Activated T-cell treated with anti-CD3 and anti-CD28 coated beads, Interleukin-2, amount 50 U/mL, for 4 hours (primary cell): ENCODE results near the gene LLGL2. TPM values are rescaled to one million over a fixed set of nuclear protein-coding genes. Genes with fewer than 3 reads are reported as not detected.

Experiments used
- ATAC-seq, 2 donors: fragments of 200-7000 bp; cut with Tn5 transposase; one replicate each; pipeline ENCODE4 v1.10.0; 2021
- DNase-seq: peaks from one replicate; pipeline ENCODE4 v3.0.0-alpha.2; 2020
- H3K27me3 Mint-ChIP-seq: one replicate; pipeline ENCODE4 v1.8.0; 2021; ENCODE audit warnings: low read depth, mixed read lengths
- H3K36me3 Mint-ChIP-seq: one replicate; pipeline ENCODE4 v1.8.0; 2022; ENCODE audit warnings: mixed read lengths; ENCODE audit not compliant: insufficient read depth
- H3K4me1 Mint-ChIP-seq: one replicate; pipeline ENCODE4 v1.8.0; 2021; ENCODE audit warnings: low read depth, mixed read lengths
- H3K4me3 Mint-ChIP-seq: one replicate; pipeline ENCODE4 v1.8.0; 2021; ENCODE audit warnings: mild to moderate bottlenecking, moderate library complexity, mixed read lengths
- H3K9me3 Mint-ChIP-seq: one replicate; pipeline ENCODE4 v1.8.0; 2021; ENCODE audit warnings: mixed read lengths
- total RNA-seq, 3 donors: library from RNA; stranded (reverse); gene quantifications; one replicate each; pipeline ENCODE4 v1.2.1, GENCODE V29; 2021

Gene LLGL2
- total RNA-seq, 3 donors from 2014 or later = 9.5 to 14.1 (median 10.2) TPM

DNA sequence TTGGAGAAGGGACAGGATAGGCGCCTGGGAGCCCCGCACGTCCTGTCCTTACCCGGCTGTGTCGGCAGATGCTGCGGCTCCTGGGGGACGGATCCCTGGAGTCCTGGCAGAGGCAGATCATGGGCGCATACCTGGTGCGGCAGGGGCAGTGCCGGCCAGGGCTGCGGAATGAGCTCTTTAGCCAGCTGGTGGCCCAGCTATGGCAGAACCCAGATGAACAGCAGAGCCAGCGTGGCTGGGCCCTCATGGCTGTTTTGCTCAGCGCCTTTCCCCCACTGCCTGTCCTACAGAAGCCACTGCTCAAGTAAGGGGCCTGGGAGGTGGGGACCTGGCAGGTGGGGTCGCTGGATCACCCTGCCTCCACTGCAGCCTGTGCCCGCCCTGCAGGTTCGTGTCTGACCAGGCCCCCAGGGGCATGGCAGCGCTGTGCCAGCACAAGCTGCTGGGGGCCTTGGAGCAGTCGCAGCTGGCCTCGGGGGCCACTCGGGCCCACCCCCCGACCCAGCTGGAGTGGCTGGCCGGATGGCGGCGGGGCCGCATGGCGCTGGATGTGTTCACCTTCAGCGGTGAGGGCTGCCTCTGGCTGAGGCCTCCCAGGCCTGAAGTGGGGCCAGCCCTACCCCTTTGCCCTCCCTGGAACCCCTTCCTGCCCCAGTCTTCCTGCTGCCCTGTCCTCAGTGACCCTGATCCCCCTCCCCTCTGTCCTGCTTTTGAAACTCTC, 87.6 kb downstream of the LLGL2 start:
- H3K9me3 Mint-ChIP-seq = no peaks in the 10 kb centered on the region
- H3K4me3 Mint-ChIP-seq = no peak overlapping the region
- ATAC-seq (no peak), DNase-seq (no peak)
- no peaks in the 10 kb centered on the region for H3K27me3 Mint-ChIP-seq
- H3K36me3 Mint-ChIP-seq = peaks cover 2% of the 10 kb centered on the region
- no peaks in the 10 kb centered on the region for H3K4me1 Mint-ChIP-seq

DNA sequence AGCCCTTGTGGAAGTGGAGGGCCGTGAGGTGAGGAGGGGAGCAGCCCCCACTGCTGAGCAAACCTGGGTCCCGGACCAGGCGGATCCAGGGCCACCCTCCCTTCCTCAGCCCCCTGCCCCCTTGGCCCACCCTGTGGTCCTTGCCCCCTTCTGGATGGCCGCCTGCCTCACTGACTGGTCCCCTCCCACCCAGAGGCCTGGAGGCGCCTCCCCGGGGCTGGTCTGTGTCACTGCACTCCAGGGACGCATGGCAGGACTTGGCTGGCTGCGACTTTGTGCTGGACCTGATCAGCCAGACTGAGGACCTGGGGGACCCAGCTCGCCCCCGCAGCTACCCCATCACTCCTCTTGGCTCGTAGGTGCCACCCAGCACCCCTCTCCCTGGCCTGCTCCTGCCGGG, 88.5 kb downstream of the LLGL2 start:
- Mint-ChIP-seq H3K4me3 (no peak overlapping the region), H3K27me3 (no peaks in the 10 kb centered on the region), H3K9me3 (no peaks in the 10 kb centered on the region), H3K4me1 (no peaks in the 10 kb centered on the region), H3K36me3 (peaks cover 2% of the 10 kb centered on the region)
- DNase-seq (no peak), ATAC-seq (no peak)

DNA sequence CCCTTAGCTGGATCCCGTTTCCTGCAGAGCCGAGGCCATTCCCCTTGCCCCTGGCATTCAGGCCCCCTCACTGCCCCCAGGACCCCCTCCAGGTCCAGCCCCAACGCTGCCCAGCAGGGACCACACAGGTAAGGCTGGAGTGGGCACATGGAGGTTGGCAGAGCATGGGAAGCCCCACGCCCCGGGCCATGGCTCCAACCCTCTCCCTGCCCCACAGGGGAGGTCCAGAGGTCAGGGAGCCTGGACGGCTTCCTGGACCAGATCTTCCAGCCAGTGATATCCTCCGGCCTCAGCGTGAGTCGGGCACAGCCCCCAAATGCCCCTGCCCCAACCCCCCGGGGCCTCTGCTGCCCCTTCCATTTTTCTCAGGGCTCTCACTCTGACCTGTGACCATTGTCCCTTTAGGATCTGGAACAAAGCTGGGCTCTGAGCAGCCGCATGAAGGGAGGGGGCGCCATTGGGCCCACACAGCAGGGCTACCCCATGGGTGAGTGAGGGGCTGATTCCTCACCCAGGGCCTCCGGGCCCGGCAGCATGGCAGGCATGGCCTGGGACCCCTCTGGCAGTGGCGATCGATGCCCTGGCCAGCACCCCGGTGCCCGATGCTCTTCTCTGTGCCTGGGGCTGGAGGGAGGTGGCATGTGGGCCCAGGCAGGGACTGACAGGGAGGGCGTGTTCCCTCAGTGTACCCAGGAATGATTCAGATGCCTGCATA, 89.2 kb downstream of the LLGL2 start:
- Mint-ChIP-seq H3K4me3 (no peak overlapping the region), H3K9me3 (no peaks in the 10 kb centered on the region), H3K27me3 (no peaks in the 10 kb centered on the region), H3K36me3 (peaks cover 2% of the 10 kb centered on the region), H3K4me1 (no peaks in the 10 kb centered on the region)
- ATAC-seq (no peak), DNase-seq (no peak)

DNA sequence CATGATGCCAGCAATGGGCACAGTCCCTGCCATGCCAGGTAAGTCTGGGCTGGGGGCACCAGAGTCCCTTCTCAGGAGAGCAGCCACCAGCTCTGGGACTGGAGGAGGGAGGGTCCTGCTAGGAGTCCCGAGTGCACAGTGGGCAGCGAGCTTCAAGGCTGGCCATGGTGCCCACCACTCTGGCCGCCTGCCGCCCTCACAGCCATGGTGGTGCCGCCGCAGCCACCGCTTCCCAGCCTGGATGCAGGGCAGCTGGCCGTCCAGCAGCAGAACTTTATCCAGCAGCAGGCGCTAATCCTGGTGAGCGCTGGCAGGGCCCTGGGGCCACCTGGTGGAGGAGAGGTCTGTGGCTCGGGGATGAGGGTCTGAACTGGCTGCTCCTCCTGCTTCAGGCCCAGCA, 89.8 kb downstream of the LLGL2 start:
- H3K4me1 Mint-ChIP-seq = no peaks in the 10 kb centered on the region
- ATAC-seq (no peak), DNase-seq (no peak)
- no peaks in the 10 kb centered on the region for H3K27me3 Mint-ChIP-seq
- H3K9me3 Mint-ChIP-seq = no peaks in the 10 kb centered on the region
- peaks cover 2% of the 10 kb centered on the region for H3K36me3 Mint-ChIP-seq
- no peak overlapping the region for H3K4me3 Mint-ChIP-seq

DNA sequence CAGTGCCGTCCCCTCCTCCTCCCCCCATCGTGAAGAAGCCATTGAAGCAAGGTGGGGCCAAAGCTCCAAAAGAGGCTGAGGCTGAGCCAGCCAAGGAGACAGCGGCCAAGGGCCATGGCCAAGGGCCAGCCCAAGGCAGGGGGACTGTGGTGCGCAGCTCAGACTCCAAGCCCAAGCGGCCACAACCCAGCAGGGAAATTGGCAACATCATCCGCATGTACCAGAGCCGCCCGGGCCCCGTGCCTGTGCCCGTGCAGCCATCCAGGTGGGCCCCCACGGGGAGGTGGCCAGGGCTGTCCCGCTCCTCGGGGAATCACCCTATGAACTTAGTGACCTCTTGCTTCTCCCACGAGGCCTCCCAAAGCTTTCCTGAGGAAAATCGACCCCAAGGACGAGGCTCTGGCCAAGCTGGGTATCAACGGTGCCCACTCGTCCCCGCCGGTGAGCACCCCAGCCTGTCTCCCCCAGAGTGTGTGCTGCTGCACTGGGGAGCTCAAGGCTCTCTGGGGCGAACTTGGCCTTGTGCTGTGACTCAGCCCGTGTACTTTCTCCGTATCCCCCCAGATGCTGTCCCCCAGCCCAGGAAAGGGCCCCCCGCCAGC, 91.1 kb downstream of the LLGL2 start:
- peaks cover 2% of the 10 kb centered on the region for H3K36me3 Mint-ChIP-seq
- ATAC-seq = no peak
- H3K4me3 Mint-ChIP-seq = no peak overlapping the region
- H3K9me3 Mint-ChIP-seq = no peaks in the 10 kb centered on the region
- H3K27me3 Mint-ChIP-seq = no peaks in the 10 kb centered on the region
- no peaks in the 10 kb centered on the region for H3K4me1 Mint-ChIP-seq
- DNase-seq = no peak

DNA sequence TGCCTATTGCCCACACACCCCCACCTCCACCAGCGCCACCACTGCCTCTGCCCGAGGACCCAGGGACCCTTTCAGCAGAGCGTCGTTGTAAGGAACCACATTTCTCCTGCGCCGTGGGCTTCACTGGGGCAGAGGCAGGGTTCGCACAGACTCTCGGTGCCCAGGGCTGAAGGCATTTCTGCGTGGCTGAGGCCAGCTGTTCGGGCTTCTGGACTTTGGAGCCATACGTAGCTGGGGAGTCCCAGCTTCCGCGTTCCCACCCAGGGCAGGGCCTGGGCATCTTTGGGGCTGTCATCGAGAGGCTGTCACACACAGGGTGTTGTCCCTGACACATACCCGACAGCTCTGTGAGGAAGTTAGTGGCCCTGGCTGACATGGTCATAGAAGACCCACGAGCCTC, 91.7 kb downstream of the LLGL2 start:
- no peaks in the 10 kb centered on the region for H3K9me3 Mint-ChIP-seq

DNA sequence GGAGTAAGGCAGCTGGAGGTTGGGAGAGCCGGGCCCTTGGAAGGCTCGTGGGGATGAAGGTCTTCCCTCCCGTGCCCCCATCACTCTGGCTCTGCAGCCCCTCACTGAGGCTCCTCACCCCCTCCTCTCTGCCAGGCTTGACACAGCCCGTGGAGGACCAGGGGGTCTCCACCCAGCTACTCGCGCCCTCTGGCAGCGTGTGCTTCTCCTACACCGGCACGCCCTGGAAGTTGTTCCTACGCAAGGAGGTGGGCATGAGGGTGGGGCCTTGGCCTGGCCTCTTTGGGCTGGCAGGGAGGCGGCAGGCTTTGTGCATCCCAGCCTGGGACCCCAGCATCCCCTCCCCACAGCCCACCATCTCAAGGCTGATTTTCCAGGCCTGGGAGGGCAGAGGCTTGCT, 92.2 kb downstream of the LLGL2 start:
- H3K4me1 Mint-ChIP-seq = no peaks in the 10 kb centered on the region
- H3K27me3 Mint-ChIP-seq = no peaks in the 10 kb centered on the region
- DNase-seq (no peak), ATAC-seq (no peak)
- no peaks in the 10 kb centered on the region for H3K36me3 Mint-ChIP-seq
- H3K4me3 Mint-ChIP-seq = no peak overlapping the region
- no peaks in the 10 kb centered on the region for H3K9me3 Mint-ChIP-seq

More for the DNA sequence above, 91.7 kb downstream of the LLGL2 start:
- no peaks in the 10 kb centered on the region for H3K27me3 Mint-ChIP-seq
- H3K36me3 Mint-ChIP-seq = no peaks in the 10 kb centered on the region
- no peak overlapping the region for H3K4me3 Mint-ChIP-seq
- no peak for ATAC-seq
- DNase-seq = no peak
- no peaks in the 10 kb centered on the region for H3K4me1 Mint-ChIP-seq

DNA sequence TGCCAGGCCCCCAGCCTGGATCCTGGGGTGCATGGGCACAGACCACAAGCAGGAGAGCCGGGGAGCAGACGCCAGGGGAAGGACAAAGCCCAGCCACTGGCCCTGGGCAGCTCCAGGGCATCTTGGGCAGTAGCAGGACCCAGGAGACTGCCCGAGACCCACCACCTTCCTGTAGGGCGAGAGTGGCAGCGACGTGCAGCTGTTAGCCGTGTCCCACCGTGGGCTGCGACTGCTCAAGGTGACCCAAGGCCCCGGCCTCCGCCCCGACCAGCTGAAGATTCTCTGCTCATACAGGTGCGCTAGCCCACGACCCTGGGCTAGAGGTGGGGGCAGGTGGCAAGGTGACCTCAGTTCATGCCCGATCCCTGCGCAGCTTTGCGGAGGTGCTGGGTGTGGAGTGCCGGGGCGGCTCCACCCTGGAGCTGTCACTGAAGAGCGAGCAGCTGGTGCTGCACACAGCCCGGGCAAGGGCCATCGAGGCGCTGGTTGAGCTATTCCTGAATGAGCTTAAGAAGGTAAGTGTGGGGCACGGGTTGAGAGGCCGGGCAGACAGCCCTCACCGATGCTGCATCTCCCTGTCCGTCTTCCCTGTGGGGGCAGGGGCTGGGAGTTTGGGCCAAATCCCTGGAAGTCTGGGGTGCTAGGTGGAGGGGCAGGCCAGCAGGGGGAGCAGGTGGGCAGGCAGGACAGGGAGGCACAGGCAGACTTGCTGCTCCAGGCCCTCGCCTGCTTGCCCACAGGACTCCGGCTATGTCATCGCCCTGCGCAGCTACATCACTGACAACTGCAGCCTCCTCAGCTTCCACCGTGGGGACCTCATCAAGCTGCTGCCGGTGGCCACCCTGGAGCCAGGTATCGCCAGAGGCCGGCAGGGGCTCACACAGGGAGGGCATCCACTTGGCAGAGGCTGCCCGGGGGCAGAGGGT, 94.3 kb downstream of the LLGL2 start:
- no peaks in the 10 kb centered on the region for H3K9me3 Mint-ChIP-seq
- no peak for DNase-seq

DNA sequence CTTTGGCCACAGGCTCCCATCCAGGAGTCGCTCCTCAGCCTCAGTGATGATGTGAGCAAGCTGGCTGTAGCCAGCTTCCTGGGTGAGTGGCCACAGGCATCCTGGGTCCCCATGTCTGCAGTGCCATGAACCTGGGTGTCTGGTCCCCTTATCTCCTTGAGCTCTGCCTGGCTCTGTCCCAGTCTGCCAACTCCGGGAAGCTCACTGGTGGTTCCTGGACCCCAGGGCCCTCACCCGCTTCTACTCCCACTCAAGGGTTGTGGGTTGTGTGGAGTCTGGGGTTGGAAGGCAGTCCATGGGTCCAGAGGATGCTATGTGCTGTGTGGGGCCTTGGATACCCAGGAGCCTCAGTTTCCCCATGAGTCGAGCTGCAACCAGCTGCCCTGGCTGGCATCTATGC, 96.0 kb downstream of the LLGL2 start:
- no peak overlapping the region for H3K4me3 Mint-ChIP-seq
- ATAC-seq (no peak), DNase-seq (no peak)
- H3K27me3 Mint-ChIP-seq = no peaks in the 10 kb centered on the region
- H3K36me3 Mint-ChIP-seq = no peaks in the 10 kb centered on the region
- H3K9me3 Mint-ChIP-seq = no peaks in the 10 kb centered on the region
- H3K4me1 Mint-ChIP-seq = no peaks in the 10 kb centered on the region

More for the DNA sequence above, 94.3 kb downstream of the LLGL2 start:
- ATAC-seq = no peak
- no peaks in the 10 kb centered on the region for H3K27me3 Mint-ChIP-seq
- no peaks in the 10 kb centered on the region for H3K36me3 Mint-ChIP-seq
- H3K4me3 Mint-ChIP-seq = no peak overlapping the region
- no peaks in the 10 kb centered on the region for H3K4me1 Mint-ChIP-seq

DNA sequence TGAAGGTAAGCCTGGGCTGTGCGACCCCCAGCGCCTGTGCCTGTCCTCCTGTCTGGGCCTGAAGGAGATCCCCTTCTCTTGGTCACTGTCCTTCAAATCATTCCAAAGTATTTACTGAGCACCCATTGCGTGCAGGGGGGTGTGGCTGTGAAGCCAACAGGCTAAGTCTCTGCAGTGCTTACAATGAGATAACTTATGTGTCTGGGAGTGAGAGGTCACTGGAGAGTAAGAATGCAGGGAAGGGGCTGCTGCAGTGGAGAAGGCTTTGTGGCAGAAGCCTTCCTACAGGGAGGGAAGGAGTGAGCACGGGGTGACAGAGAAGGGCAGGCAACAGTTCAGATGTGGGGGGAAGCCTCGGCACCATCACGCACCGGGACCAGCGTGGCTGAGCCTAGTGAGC, 96.6 kb downstream of the LLGL2 start:
- DNase-seq = no peak

DNA sequence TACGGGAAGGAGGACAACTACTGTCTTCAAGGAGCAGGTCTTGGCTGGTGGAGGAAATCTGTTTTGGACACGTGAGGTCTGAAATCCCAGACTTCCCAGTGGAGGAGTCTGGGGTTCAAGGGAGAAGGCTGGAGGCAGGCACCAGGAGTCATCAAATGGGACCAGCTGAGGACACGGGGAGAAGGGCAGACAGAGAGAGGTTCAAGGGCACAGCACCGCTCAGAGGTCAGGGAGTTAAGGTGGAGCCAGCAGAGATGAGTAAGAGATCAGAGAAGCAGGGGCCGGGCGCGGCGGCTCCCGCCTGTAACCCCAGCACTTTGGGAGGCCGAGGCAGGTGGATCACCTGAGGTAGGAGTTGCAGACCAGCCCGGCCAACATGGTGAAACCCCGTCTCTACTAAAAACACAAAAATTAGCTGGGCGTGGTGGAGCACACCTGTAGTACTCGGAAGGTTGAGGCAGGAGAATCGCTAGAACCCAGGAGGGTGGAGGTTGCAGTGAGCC, 97.3 kb downstream of the LLGL2 start:
- H3K27me3 Mint-ChIP-seq = no peaks in the 10 kb centered on the region
- H3K4me1 Mint-ChIP-seq = no peaks in the 10 kb centered on the region
- DNase-seq (no peak), ATAC-seq (no peak)
- H3K9me3 Mint-ChIP-seq = no peaks in the 10 kb centered on the region
- no peak overlapping the region for H3K4me3 Mint-ChIP-seq
- no peaks in the 10 kb centered on the region for H3K36me3 Mint-ChIP-seq

More for the DNA sequence above, 96.6 kb downstream of the LLGL2 start:
- no peaks in the 10 kb centered on the region for H3K9me3 Mint-ChIP-seq
- ATAC-seq = no peak
- H3K4me1 Mint-ChIP-seq = no peaks in the 10 kb centered on the region
- H3K27me3 Mint-ChIP-seq = no peaks in the 10 kb centered on the region
- no peak overlapping the region for H3K4me3 Mint-ChIP-seq
- H3K36me3 Mint-ChIP-seq = no peaks in the 10 kb centered on the region

DNA sequence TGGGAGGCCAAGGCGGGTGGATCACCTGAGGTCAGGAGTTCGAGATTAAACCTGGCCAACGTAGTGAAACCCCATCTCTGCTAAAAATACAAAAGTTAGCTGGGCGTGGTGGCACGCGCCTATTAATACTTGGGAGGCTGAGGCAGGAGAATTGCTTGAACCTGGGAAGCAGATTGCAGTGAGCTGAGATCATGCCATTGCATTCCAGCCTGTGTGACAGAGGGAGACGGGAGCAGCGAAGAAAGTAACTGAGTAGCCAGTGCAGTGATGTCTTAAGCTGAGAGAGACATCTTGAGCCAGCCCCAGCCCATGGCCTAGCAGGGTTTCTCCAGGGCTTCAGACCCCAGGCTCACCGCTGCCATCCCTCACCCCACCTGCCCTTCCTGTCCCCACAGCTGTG, 97.9 kb downstream of the LLGL2 start:
- ATAC-seq (no peak), DNase-seq (no peak)
- no peaks in the 10 kb centered on the region for H3K9me3 Mint-ChIP-seq
- H3K4me1 Mint-ChIP-seq = no peaks in the 10 kb centered on the region
- H3K27me3 Mint-ChIP-seq = no peaks in the 10 kb centered on the region
- H3K36me3 Mint-ChIP-seq = no peaks in the 10 kb centered on the region
- H3K4me3 Mint-ChIP-seq = no peak overlapping the region

DNA sequence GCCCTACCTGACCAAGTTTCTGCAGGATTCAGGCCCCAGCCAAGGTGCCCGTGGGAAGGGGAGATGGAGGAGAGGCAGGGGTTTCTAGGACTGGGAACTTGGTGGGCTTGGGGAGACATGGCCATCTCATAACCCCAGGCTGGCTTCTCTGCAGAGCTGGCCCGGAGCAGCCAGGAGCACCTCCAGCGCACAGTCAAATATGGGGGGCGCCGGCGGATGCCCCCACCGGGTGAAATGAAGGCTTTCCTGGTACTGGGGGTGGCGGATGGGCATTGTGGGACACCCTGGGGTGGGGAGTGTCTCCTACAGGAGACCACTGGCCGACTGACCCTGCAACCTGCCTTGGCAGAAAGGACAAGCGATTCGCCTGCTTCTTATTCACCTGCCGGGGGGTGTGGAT, 98.5 kb downstream of the LLGL2 start:
- ATAC-seq (no peak), DNase-seq (no peak)
- Mint-ChIP-seq H3K4me1 (no peaks in the 10 kb centered on the region), H3K27me3 (no peaks in the 10 kb centered on the region), H3K36me3 (no peaks in the 10 kb centered on the region), H3K4me3 (no peak overlapping the region), H3K9me3 (no peaks in the 10 kb centered on the region)
